AG10803 (cell line): ENCODE results near the gene ALPL.

Experiments used
- DNase-seq: peaks from one replicate; pipeline ENCODE4 v3.0.0; 2010; ENCODE audit warnings: low read depth
- H3K4me3 ChIP-seq: 2 replicates; pipeline ENCODE4 v1.5.1; 2011; ENCODE audit warnings: mild to moderate bottlenecking, low read length, control low read depth
- CTCF ChIP-seq: conservative IDR thresholded peaks from 2 replicates; pipeline ENCODE4 v1.5.1; 2011; ENCODE audit warnings: mild to moderate bottlenecking, low read length, control low read depth, inconsistent platforms

The ALPL gene

GRCh38 chr1:21596628-21597027 is 87.4 kb downstream of the ALPL start:
- TF ChIP-seq CTCF: no peak
- no peak for DNase-seq
- H3K4me3 ChIP-seq: no peak overlapping the region

- TF ChIP-seq CTCF: no peak
- no peak for DNase-seq
- H3K4me3 ChIP-seq: no peak overlapping the region
Measured at GRCh38 chr1:21597753-21598152, 88.5 kb downstream of the ALPL start.

- no peak overlapping the region for H3K4me3 ChIP-seq
- no peak for DNase-seq
- TF ChIP-seq CTCF: no peak
Measured at GRCh38 chr1:21598417-21598816, 89.2 kb downstream of the ALPL start.

- no peak for TF ChIP-seq CTCF
- no peak overlapping the region for H3K4me3 ChIP-seq
- DNase-seq: no peak
Measured at GRCh38 chr1:21598904-21599303, 89.7 kb downstream of the ALPL start.

- no peak overlapping the region for H3K4me3 ChIP-seq
- DNase-seq: no peak
- no peak for TF ChIP-seq CTCF
Measured at GRCh38 chr1:21599402-21599801, 90.2 kb downstream of the ALPL start.

- H3K4me3 ChIP-seq: no peak overlapping the region
- DNase-seq: no peak
- no peak for TF ChIP-seq CTCF
Measured at GRCh38 chr1:21601278-21602048, 92.2 kb downstream of the ALPL start.
